Vagina (tissue), 2 donors: Measurements from ENCODE around the gene GNAZ. TPM values are rescaled to one million over a fixed set of nuclear protein-coding genes. Genes with fewer than 3 reads are reported as not detected.

Source experiments
- DNase-seq, 2 donors: peaks; one replicate each; pipeline ENCODE4 v3.0.0-alpha.2; 2017; ENCODE audit errors: extremely low spot score in 2 of 2
- H3K27ac ChIP-seq: fragments of 200-600 bp; sonication (generic); one replicate; pipeline ENCODE4 v1.5.1; 2019
- H3K27me3 ChIP-seq: fragments of 200-600 bp; sonication (generic); one replicate; pipeline ENCODE4 v1.5.1; 2019
- H3K36me3 ChIP-seq, 2 donors: fragments of 200-600 bp; sonication (generic); one replicate each; pipeline ENCODE4 v1.5.1; 2017 to 2019
- H3K4me1 ChIP-seq: fragments of 200-600 bp; sonication (generic); one replicate; pipeline ENCODE4 v1.5.1; 2019
- H3K4me3 ChIP-seq, 2 donors: fragments of 200-600 bp; sonication (generic); 1 replicate in 1 of 2; 2 replicates in 1 of 2; pipeline ENCODE4 v1.5.1; 2016 to 2019
- H3K9me3 ChIP-seq: fragments of 200-600 bp; sonication (generic); one replicate; pipeline ENCODE4 v1.5.1; 2019
- CTCF ChIP-seq, 3 experiments: fragments of 450-650 bp in 2 of 3; fragments of 200-600 bp in 1 of 3; sonication (generic) in 1 of 3; IDR thresholded peaks; one replicate each; pipeline ENCODE4 v1.5.1; 2017 to 2019; ENCODE audit warnings: antibody characterized with exemption in 3 of 3, mild to moderate bottlenecking in 2 of 3, moderate library complexity in 2 of 3
- POLR2A ChIP-seq, 2 donors: fragments of 450-650 bp; IDR thresholded peaks; one replicate each; pipeline ENCODE4 v1.6.1; 2017; ENCODE audit warnings: antibody characterized with exemption in 2 of 2, mild to moderate bottlenecking in 2 of 2, moderate library complexity in 2 of 2
- POLR2AphosphoS5 ChIP-seq, 2 donors: sonication (generic); formaldehyde crosslinking; IDR thresholded peaks; one replicate each; pipeline ENCODE4 v1.9.0; 2017; ENCODE audit warnings: antibody characterized with exemption in 2 of 2, mild to moderate bottlenecking in 2 of 2, low read depth in 1 of 2; ENCODE audit not compliant: insufficient read depth in 1 of 2
- intact Hi-C: fragments of 100-400 bp; cut with DNase I; formaldehyde crosslinking; loops from one replicate; pipeline ENCODE4 v1.15.1; 2023
- total RNA-seq: library from RNA; depleted of rRNA; stranded (reverse); fragments of >200 nt; gene quantifications from one replicate; pipeline ENCODE4 v1.2.3, GENCODE V29; 2016

The GNAZ gene
- total RNA-seq, 1 donor from 2014 or later = 11.3 TPM

GRCh38 chr22:23055449-23056179 lies 14.7 kb upstream of the GNAZ start:
- intact Hi-C loops = no loop called here
- no peaks in the 10 kb centered on the region for H3K36me3 ChIP-seq
- H3K4me1 ChIP-seq = no peaks in the 10 kb centered on the region
- no peak overlapping the region for H3K27ac ChIP-seq
- no peak for TF ChIP-seq POLR2AphosphoS5 (IDR thresholded peaks at IDR 0.05; ENCODE audit: insufficient read depth in 1 of 2, low read depth in 1 of 2)
- TF ChIP-seq POLR2A (IDR thresholded peaks at IDR 0.05) = no peak
- no peak for TF ChIP-seq CTCF (IDR thresholded peaks at IDR 0.05)
- DNase-seq = peak in 1 of 2 donors; percentile 31
- H3K9me3 ChIP-seq = no peaks in the 10 kb centered on the region
- no peaks in the 10 kb centered on the region for H3K27me3 ChIP-seq
- H3K4me3 ChIP-seq = no peak overlapping the region

- Histone ChIP-seq H3K4me3 (no peak overlapping the region), H3K27me3 (no peaks in the 10 kb centered on the region), H3K4me1 (no peaks in the 10 kb centered on the region), H3K27ac (no peak overlapping the region), H3K9me3 (no peaks in the 10 kb centered on the region), H3K36me3 (no peaks in the 10 kb centered on the region)
- peak in 1 of 2 donors; percentile 37 for DNase-seq
- TF ChIP-seq POLR2AphosphoS5 (IDR thresholded peaks at IDR 0.05; ENCODE audit: insufficient read depth in 1 of 2, low read depth in 1 of 2) = no peak
- TF ChIP-seq CTCF (IDR thresholded peaks at IDR 0.05) = no peak
- no peak for TF ChIP-seq POLR2A (IDR thresholded peaks at IDR 0.05)
- intact Hi-C loops = no loop called here
Observed at GRCh38 chr22:23057331-23057730, 13.0 kb upstream of the GNAZ start.

- Histone ChIP-seq H3K27ac (no peak overlapping the region), H3K36me3 (no peaks in the 10 kb centered on the region), H3K27me3 (no peaks in the 10 kb centered on the region), H3K9me3 (no peaks in the 10 kb centered on the region), H3K4me1 (no peaks in the 10 kb centered on the region), H3K4me3 (no peak overlapping the region)
- TF ChIP-seq POLR2AphosphoS5 (IDR thresholded peaks at IDR 0.05; ENCODE audit: insufficient read depth in 1 of 2, low read depth in 1 of 2) (no peak), POLR2A (IDR thresholded peaks at IDR 0.05) (no peak), CTCF (IDR thresholded peaks at IDR 0.05) (no peak)
- intact Hi-C loops = no loop called here
- DNase-seq = no peak
Observed at GRCh38 chr22:23058063-23058462, 12.3 kb upstream of the GNAZ start.

- Histone ChIP-seq H3K4me3 (no peak overlapping the region), H3K27ac (no peak overlapping the region), H3K4me1 (no peaks in the 10 kb centered on the region), H3K36me3 (no peaks in the 10 kb centered on the region), H3K27me3 (no peaks in the 10 kb centered on the region), H3K9me3 (no peaks in the 10 kb centered on the region)
- peak; percentile 69 to 77 for DNase-seq
- intact Hi-C loops = no loop called here
- TF ChIP-seq POLR2A (IDR thresholded peaks at IDR 0.05) (no peak), CTCF (IDR thresholded peaks at IDR 0.05) (no peak), POLR2AphosphoS5 (IDR thresholded peaks at IDR 0.05; ENCODE audit: insufficient read depth in 1 of 2, low read depth in 1 of 2) (no peak)
Observed at GRCh38 chr22:23058481-23059283, 11.6 kb upstream of the GNAZ start.
